ENCODE results near the gene MFSD6. TPM values are rescaled to one million over a fixed set of nuclear protein-coding genes. Genes with fewer than 3 reads are reported as not detected.

MFSD6 gene
- total RNA-seq, 1 experiment from 2014 or later = 20.9 TPM

- no peak overlapping the region for H3K4me3 ChIP-seq (ENCODE audit: low read length)
- ChIA-PET CTCF (no interaction called here), POLR2A (ENCODE audit: unreplicated experiment) (no interaction called here)
- H3F3A ChIP-seq (ENCODE audit: low read length, unreplicated experiment) = no peaks in the 10 kb centered on the region
- no peak overlapping the region for H3K4me2 ChIP-seq (ENCODE audit: low read length)
- ATAC-seq = no peak
- no peak overlapping the region for H2AFZ ChIP-seq (ENCODE audit: low read length)
- H3K79me2 ChIP-seq (ENCODE audit: low read length) = no peaks in the 10 kb centered on the region
- no peaks in the 10 kb centered on the region for H3K9me3 ChIP-seq (ENCODE audit: low read length)
- intact Hi-C loops (cut with micrococcal nuclease) = no loop called here
- no peaks in the 10 kb centered on the region for H3K27me3 ChIP-seq (ENCODE audit: low read length)
- TF ChIP-seq EZH2phosphoT487 (IDR thresholded peaks at IDR 0.05; ENCODE audit: borderline replicate concordance, low read length) = no peak
- TF ChIP-seq EZH2 (IDR thresholded peaks at IDR 0.05; ENCODE audit: low read length, unreplicated experiment) = no peak
- TF ChIP-seq CTCF (conservative IDR thresholded peaks at IDR 0.05; ENCODE audit: low read depth, low read length) = no peak
- no peaks in the 10 kb centered on the region for H3K9me2 ChIP-seq (replicated peaks; ENCODE audit: low read length)
- no peaks in the 10 kb centered on the region for H3K36me3 ChIP-seq (ENCODE audit: low read depth, low read length)
- BruUV-seq (replicated peaks) = no TSS peak
- H3K9ac ChIP-seq (ENCODE audit: low read length) = no peak overlapping the region
- H4K20me1 ChIP-seq (ENCODE audit: low read length) = no peaks in the 10 kb centered on the region
- no peak for DNase-seq
- H3K27ac ChIP-seq (ENCODE audit: low read length) = no peak overlapping the region
- H3K4me1 ChIP-seq (ENCODE audit: insufficient read depth, low read length) = no peaks in the 10 kb centered on the region
These were observed 52.3 kb downstream of the MFSD6 start for GRCh38 chr2:190460487-190460886.

- ATAC-seq = no peak
- no peak for DNase-seq
- TF ChIP-seq EZH2 (IDR thresholded peaks at IDR 0.05; ENCODE audit: low read length, unreplicated experiment) (no peak), EZH2phosphoT487 (IDR thresholded peaks at IDR 0.05; ENCODE audit: borderline replicate concordance, low read length) (no peak), CTCF (conservative IDR thresholded peaks at IDR 0.05; ENCODE audit: low read depth, low read length) (no peak)
- Histone ChIP-seq H3K9me3 (ENCODE audit: low read length) (no peaks in the 10 kb centered on the region), H3K4me2 (ENCODE audit: low read length) (no peak overlapping the region), H3K4me1 (ENCODE audit: insufficient read depth, low read length) (peaks cover 11% of the 10 kb centered on the region; the same call in 1 of the 2 replicates), H3K4me3 (ENCODE audit: low read length) (no peak overlapping the region), H2AFZ (ENCODE audit: low read length) (no peak overlapping the region), H3F3A (ENCODE audit: low read length, unreplicated experiment) (no peaks in the 10 kb centered on the region), H3K27ac (ENCODE audit: low read length) (no peak overlapping the region), H3K79me2 (ENCODE audit: low read length) (no peaks in the 10 kb centered on the region), H3K9ac (ENCODE audit: low read length) (no peak overlapping the region), H3K9me2 (replicated peaks; ENCODE audit: low read length) (no peaks in the 10 kb centered on the region), H3K27me3 (ENCODE audit: low read length) (no peaks in the 10 kb centered on the region), H3K36me3 (ENCODE audit: low read depth, low read length) (no peaks in the 10 kb centered on the region), H4K20me1 (ENCODE audit: low read length) (no peaks in the 10 kb centered on the region)
- BruUV-seq (replicated peaks) = no TSS peak
- POLR2A ChIA-PET (ENCODE audit: unreplicated experiment) = no interaction called here
- intact Hi-C loops (cut with micrococcal nuclease) = no loop called here
- CTCF ChIA-PET = no interaction called here
These were observed 54.0 kb downstream of the MFSD6 start for GRCh38 chr2:190462181-190462580.

- BruUV-seq (replicated peaks) = no TSS peak
- TF ChIP-seq CTCF (conservative IDR thresholded peaks at IDR 0.05; ENCODE audit: low read depth, low read length) = no peak
- TF ChIP-seq EZH2phosphoT487 (IDR thresholded peaks at IDR 0.05; ENCODE audit: borderline replicate concordance, low read length) = no peak
- TF ChIP-seq EZH2 (IDR thresholded peaks at IDR 0.05; ENCODE audit: low read length, unreplicated experiment) = no peak
- H4K20me1 ChIP-seq (ENCODE audit: low read length) = no peaks in the 10 kb centered on the region
- no peaks in the 10 kb centered on the region for H3K27me3 ChIP-seq (ENCODE audit: low read length)
- H3K9me3 ChIP-seq (ENCODE audit: low read length) = no peaks in the 10 kb centered on the region
- ATAC-seq (no peak), DNase-seq (no peak)
- intact Hi-C loops (cut with micrococcal nuclease) = no loop called here
- ChIA-PET CTCF (no interaction called here), POLR2A (ENCODE audit: unreplicated experiment) (no interaction called here)
- no peaks in the 10 kb centered on the region for H3K9me2 ChIP-seq (replicated peaks; ENCODE audit: low read length)
- no peaks in the 10 kb centered on the region for H3F3A ChIP-seq (ENCODE audit: low read length, unreplicated experiment)
- H3K27ac ChIP-seq (ENCODE audit: low read length) = no peak overlapping the region
- no peak overlapping the region for H2AFZ ChIP-seq (ENCODE audit: low read length)
- no peaks in the 10 kb centered on the region for H3K36me3 ChIP-seq (ENCODE audit: low read depth, low read length)
- no peak overlapping the region for H3K4me2 ChIP-seq (ENCODE audit: low read length)
- H3K4me1 ChIP-seq (ENCODE audit: insufficient read depth, low read length) = peaks cover 12% of the 10 kb centered on the region; the same call in 1 of the 2 replicates
- H3K4me3 ChIP-seq (ENCODE audit: low read length) = no peak overlapping the region
- no peak overlapping the region for H3K9ac ChIP-seq (ENCODE audit: low read length)
- no peaks in the 10 kb centered on the region for H3K79me2 ChIP-seq (ENCODE audit: low read length)
These were observed 54.5 kb downstream of the MFSD6 start for GRCh38 chr2:190462611-190463010.

Measured in PC-3 (cell line).